ENCODE measurements around the gene FRMPD4.

The FRMPD4 gene

DNA sequence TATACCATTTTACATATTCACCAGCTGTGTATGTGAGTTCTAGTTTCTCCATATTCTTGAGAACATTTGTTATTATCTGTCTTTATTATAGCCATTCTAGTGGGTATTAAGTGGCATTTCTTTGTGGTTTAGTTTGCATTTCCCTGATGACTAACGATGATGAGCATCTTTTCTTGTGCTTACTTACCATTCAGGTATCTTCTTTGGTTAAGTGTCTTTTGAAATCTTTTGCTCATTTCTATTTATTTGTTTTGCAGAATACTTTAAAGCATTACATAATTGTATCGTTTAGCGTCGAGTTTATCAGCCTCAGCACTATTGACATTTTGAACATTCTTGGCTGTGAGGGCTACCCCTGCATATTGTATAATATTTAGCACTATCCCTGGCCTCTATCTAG is 85.4 kb downstream of the FRMPD4 start:
- DNase-seq = no peak

DNA sequence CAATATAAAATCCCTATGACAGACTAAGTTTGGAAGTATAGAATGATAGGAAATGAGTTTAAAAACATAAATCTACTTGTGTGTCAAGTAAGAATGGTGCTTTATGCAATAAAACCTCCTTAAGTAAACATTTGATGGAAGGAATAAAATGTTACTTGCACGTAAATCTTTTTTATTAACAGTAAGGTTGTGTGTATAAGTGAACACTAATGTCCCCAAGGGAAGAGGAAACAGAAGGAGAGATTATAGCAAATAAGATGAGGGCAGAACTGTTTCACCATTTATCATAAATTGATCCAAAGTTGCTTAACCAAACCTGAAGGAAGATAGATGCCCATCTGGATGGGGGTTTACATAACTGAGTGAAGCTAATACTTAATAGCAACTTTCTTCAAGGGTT is 86.8 kb downstream of the FRMPD4 start:
- no peak for DNase-seq

DNA sequence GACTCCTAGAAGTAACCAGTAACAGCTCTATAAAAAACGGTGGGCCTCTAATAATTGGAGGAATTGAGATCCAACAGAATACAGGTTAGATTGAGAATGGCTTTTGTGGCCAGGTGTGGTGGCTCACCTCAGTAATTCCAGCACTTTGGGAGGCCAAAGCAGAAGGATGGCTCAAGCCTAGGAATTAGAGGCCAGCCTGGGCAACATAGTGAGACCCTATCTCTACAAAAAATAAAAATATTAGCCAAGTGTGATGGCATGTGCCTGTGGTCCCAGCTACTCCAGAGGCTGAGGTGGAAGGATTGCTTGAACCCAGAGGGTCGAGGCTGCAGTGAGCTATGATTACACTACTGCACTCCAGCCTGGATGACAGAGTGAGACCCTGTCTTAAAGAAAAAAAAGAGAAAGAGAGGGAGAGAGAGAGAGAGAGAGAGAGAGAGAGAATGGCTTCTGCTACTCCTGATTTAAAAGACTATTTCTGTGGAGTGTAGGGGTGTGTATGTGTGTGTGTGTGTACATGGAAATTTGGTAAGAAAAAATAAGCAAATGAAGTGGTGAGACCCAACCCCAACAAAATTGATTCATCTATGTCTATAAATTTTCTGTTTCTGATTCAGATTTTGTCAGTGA is 89.3 kb downstream of the FRMPD4 start:
- DNase-seq = no peak

DNA sequence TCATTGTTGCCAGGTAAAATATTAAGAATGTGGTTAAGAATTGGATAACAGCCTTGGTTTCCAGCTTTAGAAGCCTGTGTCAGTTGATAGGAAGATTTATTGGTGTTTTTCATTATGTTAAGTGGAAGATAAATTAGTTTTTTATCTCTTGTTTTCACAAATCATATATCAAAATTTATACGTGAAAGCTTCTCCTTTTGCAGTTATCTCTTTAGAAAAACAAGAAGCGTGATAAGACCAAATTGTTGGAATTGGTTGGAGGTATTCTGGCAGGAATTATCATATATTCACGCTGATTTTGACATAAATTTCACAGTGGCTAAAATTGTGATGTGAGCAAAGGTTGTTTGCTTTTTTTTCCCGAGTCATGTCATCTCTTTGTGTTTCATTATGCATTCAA is 90.6 kb downstream of the FRMPD4 start:
- no peak for DNase-seq

DNA sequence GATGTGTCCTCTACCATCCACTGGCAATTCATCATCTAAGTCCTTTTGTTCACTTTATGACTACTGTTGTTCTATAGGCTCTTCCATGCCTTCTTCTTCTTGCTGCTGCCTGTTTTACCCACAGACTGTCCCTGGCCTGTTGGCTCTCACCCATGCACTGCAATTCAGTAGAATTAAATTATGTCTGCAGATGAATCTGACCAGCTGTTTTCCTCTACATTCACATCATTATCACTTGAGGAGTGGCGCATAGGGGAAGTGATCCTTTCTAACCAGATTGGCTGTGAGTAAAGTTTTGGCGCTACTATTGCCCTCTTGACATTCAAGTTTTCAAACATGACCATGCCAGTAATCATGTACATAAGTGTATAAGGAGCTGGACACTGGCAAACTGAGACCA is 91.7 kb downstream of the FRMPD4 start:
- DNase-seq = no peak

DNA sequence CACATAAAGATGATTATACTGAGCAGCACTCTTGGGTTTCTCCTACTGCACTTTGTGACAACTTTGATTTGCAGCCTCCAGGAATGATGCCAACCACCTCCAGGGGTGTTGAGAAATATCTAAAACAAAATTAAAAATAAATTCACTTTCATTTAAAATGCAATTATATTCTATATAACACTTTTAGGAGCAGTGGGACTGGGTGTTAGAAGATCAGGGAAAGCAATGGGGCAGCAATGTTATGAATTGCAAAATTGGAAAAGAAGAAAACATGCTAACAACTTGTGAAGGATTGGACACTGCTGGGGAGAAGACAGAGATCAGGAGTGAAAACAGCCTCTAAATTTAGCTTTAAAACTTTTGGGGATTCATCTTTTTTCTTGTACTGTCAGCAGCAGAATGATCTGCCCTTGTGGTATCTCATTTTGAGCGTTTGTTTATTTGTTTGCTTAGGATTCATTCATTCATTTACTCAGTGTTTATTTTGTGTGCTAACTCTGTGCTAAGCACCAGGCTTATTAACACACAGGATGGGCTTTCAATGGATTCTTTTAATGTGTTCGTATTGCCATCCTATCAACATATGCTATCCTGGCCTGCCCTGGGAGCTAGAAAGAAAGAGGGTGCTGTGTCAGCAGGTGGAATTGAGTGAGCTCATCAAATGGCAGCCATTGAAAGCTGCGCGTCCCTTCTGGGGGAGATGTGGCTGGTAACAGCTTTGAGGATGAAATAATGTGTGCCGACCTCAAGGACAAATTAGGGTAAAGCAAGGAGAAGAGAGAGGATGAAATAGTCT is 96.5 kb downstream of the FRMPD4 start:
- peak in 1 of 5 donors; percentile 0 for DNase-seq

DNA sequence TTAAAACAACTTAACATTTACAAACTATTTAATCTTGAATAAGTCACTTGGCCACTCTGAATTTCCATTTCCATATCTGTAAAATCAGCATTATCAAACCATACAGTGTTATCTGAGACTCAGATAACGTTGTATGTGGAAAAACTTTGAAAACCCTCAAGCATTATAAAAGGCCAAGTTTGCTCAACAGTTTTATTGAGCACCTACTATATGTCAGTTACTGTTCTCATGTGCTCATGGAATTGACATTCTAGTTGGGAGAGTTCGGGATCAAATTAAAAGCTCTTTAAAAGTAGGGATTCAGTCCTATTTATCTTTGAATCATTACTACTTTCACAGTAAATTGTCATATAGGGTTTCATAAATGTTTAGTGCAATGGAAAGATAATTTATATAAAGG is 97.9 kb downstream of the FRMPD4 start:
- DNase-seq = no peak

DNA sequence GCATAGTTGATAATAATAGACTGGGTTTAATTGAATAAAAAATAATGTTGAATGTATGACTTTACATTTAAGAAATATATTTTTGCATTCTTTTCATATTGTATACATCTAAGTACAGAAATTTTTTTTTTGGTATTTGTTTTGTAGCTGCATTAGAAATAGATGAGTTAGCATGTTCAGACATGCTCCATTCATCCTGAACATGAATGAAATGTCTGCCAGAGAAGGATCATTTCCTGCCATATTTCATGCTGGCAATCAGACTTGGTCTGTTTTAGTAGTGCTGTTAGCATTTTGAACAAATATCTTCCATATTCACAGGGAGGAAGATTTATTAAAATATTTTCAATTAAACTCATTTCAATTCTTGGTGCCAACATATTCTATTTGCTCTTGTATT is 98.9 kb downstream of the FRMPD4 start:
- no peak for DNase-seq

DNA sequence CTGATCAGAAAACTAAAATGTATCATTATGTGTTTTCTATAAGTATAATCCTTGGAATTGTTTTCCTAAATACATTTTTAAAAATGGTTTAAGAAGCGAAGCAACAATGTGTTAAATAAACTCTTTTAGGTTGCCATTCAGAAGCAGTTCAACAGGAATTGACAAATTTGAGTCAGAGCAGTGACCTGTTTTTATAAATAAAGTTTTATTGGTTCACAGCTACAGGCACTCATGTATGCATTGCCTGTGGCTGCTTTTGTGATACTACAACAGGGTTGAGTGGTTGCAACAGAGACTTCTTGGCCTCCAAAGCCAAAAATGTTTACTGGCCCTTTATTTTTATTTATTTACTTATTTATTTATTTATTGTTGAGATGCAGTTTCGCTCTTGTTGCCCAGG is 99.5 kb downstream of the FRMPD4 start:
- DNase-seq = no peak

DNA sequence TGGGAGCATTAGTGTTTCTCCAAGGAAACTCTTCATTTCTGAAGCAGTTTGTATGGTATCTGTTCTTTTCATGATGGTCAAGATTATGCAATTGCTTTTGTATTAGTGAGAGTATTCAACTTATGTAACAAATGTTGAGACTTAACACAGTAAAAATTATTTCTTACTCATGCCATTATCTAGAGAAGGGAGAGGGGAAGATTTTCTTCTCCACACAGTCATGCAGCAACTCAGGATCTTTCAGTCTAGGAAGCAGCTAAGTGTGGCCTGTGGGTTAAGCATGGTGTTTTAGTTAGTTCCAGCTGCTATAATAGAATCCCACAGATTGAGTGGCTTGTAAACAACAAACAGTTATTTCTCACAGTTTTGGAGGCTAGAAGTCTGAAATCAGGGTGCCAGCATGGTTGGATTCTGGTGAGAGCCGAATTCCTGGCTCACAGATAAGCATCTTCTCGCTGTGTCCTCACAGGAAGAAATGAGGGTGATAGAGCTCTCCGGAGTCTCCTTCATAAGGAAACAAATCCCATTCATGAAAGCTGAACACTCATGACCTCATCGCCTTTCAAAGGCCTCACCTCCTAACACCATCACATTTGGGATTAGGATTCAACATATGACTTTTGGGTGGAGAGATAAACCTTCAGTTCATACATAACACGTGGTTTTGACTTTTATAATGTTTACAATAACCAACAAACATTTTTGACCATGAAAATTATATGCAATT is 101.2 kb downstream of the FRMPD4 start:
- DNase-seq = no peak

DNA sequence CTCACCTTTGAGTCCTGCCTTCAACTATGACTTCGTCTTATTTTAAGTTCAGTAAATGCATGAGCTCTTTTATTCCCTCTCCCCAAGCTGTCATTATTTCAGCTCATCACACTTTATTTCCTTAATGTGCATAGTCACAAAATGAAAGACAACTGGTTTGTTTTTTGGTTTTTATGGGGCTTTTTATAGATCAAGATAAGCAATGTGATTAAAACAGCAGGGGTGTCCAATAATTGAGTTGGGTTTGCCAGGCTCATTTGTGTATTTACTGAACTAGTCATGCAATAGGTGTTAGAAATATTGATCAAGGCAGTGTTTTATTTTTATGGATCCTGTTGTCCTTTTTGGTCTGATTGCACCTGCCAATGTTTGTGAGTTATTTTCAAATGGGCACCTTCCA is 102.2 kb downstream of the FRMPD4 start:
- no peak for DNase-seq

DNA sequence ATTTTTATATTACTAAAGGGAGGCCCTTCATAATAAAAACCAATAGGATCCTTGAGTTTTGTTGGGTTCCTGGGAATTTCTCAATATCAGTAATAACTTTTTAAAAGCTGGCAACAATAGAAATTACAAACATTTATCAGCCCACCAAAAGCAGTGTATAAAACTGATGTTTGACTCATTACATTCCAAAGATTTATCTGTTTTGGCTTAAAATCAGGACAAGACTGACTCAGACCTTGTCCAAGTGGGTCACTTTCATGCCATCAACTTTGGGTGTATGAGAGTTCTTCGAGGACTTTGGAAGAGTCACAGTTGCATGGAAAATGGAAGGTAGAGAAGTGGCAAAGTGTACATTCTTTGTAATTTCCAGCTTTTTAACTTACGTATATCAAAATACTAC is 102.8 kb downstream of the FRMPD4 start:
- no peak for DNase-seq

DNA sequence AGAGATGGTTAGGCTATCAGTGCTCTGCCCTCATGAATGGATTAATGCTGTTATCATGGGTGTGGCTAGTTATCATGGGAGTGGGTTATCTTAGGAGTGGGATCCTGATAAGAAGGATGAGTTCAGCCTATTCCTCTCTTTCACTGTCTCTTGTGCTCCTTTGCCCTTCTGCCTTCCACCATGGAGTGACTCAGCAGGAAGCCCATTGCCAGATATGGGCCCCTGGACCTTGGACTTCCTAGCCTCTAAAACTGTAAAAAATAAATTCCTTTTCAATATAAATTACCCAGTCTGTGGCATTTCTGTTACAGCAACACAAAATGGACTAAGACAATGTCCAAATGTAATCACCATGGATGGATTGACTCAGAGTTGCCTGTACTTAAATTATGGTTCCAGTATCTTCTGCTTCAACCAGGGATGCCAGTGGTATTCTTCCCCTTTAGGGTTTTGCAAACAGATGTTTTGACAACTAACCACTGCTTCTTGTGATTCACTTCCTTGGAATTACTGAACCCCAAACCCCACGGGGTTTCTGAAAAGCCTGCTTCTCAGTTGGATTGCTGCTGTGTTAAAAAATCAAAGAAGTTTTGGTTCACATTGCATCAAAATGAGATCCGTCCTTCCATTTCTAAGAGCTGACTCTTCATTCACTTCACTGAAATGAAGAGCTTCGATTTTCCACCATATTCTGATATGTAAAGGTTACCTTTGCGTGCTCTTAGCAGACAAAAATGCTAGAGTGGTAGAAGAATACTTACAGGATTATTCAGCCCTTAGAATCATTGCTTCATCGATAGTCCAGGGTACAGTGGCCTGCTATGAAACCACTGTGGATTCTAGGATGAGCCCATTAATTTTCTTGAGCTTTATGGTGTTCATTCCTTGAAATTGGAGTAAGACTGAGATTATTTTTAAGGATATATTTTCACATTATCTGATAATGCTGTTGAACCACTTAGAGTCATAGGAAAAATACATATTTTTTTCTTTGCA is 107.7 kb downstream of the FRMPD4 start:
- no peak for DNase-seq

DNA sequence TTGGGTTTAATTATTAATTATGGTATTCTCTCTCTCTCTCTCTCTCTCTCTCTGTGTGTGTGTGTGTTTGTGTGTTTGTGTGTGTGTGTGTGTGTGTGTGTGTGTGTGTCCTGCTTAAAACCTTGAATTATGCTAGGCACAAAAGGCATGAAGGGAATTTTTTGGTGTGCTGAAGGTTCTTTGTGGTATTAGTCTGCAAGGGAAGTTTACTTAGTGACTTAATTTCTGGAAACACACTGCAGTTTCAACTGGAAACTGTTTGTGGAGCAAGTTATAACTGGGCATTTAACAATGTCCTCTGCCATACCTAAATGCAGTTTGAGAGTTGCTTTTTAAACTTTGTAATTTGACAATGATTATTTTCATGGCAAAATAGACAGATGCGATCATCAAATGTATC is 111.7 kb downstream of the FRMPD4 start:
- DNase-seq = no peak

DNA sequence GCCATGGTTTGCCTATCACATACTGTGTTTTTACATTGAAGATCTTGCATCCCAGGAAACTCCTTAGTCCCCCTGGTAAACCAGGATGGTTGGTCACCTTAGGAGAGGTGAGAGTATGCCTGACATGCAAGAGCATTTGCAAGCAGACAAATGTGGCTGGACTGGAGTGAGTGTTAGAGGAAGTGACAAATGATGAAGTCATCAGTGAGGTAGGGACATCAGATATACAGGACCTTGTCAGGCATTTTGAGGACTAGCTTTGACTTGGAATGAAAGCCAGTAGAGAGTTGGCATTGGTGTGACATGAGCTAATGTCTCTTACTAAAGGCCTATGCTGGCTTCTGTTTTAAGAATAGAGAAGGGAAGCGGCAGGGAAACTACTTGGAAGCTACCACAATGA is 124.9 kb downstream of the FRMPD4 start:
- DNase-seq = no peak

DNA sequence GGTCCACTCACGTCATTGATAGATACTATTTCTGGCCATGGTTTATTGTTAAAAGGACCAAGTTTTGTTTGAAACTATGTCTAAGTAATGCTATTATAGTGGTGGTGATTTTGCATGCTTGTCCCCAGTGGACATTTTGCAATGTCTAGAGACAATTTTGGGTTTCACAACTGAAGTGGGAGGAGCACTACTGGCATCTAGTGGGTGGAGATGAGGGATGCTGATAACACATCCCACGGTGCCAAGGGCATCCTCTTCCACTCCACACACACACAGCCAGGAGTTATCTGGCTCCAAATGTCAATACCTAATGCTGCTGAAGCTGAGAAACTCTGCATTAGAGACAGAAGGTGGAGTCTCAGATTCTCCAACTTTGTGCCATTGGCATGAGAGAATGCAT is 131.2 kb downstream of the FRMPD4 start:
- DNase-seq = no peak

DNA sequence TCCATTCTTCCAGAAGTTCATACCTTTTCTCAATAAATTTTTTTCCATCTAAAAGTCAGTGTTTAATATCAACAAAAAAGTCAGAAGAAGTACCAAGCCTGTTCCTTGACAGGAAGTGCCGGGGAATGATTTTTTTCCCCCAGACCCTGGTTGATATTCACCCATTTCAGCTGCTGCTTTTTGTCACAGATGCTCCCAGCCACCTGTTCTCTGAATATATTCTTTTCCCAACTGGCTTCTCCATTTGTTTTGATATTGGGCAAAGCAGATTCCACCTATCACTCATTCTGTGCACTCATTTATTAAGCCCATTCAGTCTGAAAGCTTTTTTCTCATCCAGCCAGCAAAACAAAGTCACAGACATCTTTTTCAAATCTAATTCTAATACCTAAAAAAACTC is 139.9 kb downstream of the FRMPD4 start:
- DNase-seq = no peak

DNA sequence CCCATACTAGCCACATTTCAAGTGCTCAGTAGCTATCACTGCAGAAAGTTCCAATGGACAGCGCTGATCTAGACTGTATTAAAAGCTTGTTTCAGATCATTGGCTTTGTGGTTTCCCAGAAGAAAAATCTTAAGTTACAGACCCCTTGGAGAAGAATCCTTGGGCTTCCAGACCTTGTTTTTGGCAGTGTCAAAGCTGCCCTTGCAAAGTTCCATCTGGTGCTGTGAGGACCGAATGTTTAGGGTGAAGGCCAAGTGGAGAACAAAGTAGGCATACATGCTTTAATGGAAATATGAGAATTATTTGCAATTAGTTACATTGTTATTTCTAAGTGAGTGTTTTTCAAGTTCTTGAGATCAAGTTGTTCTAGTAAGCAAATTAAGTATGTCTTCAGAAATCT is 144.7 kb downstream of the FRMPD4 start:
- no peak for DNase-seq

DNA sequence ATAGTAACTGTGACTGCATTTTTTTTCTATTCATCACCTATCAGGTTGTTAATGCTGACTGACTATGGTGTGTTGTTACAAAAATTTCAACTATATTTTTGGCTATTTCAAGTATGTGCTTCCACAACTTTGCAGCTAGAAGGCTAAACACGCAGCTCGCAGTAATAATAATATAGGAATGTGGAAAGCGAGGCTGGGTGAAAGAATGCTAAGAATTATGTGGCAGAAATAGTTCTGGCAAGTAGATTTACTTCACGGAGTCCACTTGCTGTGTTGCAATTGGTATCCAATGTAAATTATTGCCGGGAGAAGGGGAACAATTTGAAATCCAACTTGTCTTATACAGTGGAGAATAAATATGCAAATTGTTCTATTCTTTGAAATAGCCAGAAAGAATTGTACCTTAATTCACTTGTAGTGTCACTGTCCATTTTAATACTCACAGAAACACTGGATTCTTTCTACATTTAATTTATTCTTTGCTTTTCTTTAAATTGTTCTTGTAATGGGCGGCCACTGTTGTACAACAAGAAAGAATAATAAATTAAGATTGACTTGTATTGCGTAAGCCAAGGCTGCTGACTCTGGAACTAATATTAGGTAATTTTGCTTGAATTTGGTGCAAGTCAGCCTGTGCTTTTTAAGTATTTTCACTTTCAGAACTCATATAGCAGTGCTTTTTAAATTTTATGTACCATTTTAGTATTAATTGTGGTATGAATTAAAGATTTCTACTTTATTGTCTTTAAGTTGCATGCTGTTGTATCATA is 154.9 kb downstream of the FRMPD4 start:
- no peak for DNase-seq

DNA sequence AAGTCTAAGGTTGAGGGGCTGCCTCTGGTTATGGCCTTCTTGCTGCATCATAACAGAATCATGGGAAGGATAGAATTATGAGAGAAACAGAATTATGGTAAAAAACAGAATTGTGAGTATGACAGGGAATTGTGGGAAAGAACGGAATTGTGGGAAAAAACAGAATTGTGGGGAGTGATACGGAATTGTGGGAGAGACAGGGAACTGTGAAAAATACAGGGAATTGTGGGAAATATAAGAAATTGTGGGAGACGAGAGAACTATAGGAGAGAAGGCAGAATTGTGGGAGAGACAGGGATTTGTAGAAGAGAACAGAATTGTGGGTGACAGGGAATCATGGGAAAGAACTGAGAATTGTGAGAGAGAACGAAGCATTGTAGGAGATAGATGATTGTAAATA is 159.1 kb downstream of the FRMPD4 start:
- no peak for DNase-seq

DNA sequence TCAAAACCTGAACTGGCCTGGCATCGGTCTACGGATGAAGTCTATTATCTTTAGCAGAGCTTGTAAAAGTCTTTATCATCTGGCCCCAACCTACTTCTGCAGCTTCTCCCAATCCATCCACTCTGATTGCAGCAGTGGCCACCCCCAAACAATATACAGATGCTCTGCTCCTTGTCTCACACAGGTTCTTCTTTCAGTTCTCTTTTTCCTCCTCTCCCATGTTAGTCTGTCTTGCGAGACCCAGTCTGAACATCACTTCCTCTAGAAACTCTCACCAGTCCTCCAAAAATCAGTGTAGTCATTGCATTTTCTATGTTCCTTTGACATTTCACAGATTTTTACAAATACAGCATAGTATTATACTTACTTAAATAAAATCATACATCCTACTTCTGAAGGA is 163.0 kb downstream of the FRMPD4 start:
- no peak for DNase-seq

DNA sequence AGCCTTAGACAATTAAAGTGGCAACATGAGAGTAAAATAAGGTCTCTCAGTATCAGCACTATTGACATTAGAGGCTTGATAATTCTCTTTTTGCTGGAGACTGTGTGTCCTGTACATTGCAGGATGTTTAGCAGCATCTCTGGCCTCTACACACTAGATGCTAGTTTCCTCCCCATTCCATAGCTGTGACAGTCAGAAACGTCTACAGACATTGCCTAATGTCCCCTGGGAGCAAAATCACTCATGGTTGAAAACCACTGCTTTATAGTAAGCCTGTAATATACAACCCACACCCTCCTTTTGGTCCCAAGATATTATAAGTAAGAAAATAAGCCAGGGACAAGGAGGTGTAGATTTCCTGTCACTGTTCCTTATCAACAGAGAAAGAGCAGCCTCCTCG is 166.0 kb downstream of the FRMPD4 start:
- no peak for DNase-seq
